RWPE2 (cell line): ENCODE data around the gene PLEKHG3.

Experiments
- ATAC-seq: fragments of 200-7000 bp; cut with Tn5 transposase; 3 replicates; pipeline ENCODE4 v1.9.1; 2021; ENCODE audit warnings: low read depth
- DNase-seq: peaks from one replicate; pipeline ENCODE4 v3.0.0-alpha.2; 2020; ENCODE audit warnings: low spot score
- H3K27ac ChIP-seq: fragments of 450-650 bp; 2 replicates; pipeline ENCODE4 v1.5.1; 2017; ENCODE audit warnings: mild to moderate bottlenecking; ENCODE audit not compliant: poor library complexity, severe bottlenecking
- H3K27me3 ChIP-seq: fragments of 250-450 bp; sonication (Bioruptor Pico); 2 replicates; pipeline ENCODE4 v1.5.1; 2021; ENCODE audit warnings: mild to moderate bottlenecking, moderate library complexity; ENCODE audit not compliant: insufficient read depth, poor library complexity, severe bottlenecking
- H3K36me3 ChIP-seq: fragments of 250-450 bp; sonication (Bioruptor Pico); 2 replicates; pipeline ENCODE4 v1.5.1; 2020; ENCODE audit warnings: low read depth, mild to moderate bottlenecking, moderate library complexity
- H3K4me1 ChIP-seq: fragments of 250-450 bp; sonication (Bioruptor Pico); 2 replicates; pipeline ENCODE4 v1.5.1; 2021; ENCODE audit warnings: mild to moderate bottlenecking, moderate library complexity; ENCODE audit not compliant: insufficient read depth, poor library complexity, severe bottlenecking
- H3K4me3 ChIP-seq: fragments of 250-450 bp; sonication (Bioruptor Pico); 2 replicates; pipeline ENCODE4 v1.5.1; 2021; ENCODE audit warnings: mild to moderate bottlenecking, moderate library complexity; ENCODE audit not compliant: severe bottlenecking
- H3K9me3 ChIP-seq: fragments of 250-450 bp; sonication (Bioruptor Pico); 2 replicates; pipeline ENCODE4 v1.5.1; 2021; ENCODE audit warnings: mild to moderate bottlenecking, moderate library complexity; ENCODE audit not compliant: severe bottlenecking
- TF ChIP-seq, protein P1 (sequence below): fragments of 450-650 bp; IDR thresholded peaks from one replicate; pipeline ENCODE4 v1.5.1; 2017; ENCODE audit warnings: mild to moderate bottlenecking, moderate library complexity; ENCODE audit not compliant: poor library complexity, severe bottlenecking

PLEKHG3 gene

DNA sequence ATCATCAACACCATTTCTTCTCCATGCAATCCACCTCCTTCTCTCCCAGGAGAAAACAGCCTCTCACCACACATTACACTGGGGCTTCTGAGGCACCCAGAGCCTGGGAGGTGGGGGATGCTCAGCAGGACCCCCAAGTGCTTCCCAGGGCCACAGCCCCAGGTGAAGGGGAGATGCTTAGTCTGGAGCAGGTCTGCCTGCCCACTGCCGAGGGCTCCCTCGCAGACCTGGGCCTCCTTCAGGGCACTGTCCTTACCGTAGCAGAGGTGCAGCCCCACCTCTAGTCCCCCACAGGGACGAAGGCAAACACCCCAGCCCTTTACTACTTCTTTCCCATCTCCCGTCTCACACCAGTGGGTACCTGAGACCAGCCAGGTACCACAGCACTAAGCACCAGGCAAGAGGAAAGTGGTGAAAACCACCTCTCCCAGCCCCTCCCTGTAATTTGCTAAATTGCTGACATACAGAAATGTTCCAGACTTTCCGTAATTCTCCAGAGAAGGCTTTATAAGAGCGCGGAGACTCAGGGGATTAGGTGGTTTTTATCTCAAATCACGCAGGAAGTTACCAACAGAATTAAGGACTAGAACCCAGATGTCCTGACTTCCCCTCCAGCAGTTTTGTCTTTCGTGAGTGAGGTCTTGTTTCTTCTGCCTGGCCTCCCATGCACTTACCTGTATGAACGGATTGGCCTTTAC lies 59.0 kb downstream of the PLEKHG3 start:
- Histone ChIP-seq H3K27me3 (no peaks in the 10 kb centered on the region), H3K27ac (peak overlapping the region; percentile 70), H3K9me3 (no peaks in the 10 kb centered on the region), H3K36me3 (no peaks in the 10 kb centered on the region), H3K4me1 (peaks cover 43% of the 10 kb centered on the region), H3K4me3 (no peak overlapping the region)
- TF ChIP-seq, protein P1, sequence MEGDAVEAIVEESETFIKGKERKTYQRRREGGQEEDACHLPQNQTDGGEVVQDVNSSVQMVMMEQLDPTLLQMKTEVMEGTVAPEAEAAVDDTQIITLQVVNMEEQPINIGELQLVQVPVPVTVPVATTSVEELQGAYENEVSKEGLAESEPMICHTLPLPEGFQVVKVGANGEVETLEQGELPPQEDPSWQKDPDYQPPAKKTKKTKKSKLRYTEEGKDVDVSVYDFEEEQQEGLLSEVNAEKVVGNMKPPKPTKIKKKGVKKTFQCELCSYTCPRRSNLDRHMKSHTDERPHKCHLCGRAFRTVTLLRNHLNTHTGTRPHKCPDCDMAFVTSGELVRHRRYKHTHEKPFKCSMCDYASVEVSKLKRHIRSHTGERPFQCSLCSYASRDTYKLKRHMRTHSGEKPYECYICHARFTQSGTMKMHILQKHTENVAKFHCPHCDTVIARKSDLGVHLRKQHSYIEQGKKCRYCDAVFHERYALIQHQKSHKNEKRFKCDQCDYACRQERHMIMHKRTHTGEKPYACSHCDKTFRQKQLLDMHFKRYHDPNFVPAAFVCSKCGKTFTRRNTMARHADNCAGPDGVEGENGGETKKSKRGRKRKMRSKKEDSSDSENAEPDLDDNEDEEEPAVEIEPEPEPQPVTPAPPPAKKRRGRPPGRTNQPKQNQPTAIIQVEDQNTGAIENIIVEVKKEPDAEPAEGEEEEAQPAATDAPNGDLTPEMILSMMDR = no peak
- no peak for DNase-seq
- no peak for ATAC-seq

DNA sequence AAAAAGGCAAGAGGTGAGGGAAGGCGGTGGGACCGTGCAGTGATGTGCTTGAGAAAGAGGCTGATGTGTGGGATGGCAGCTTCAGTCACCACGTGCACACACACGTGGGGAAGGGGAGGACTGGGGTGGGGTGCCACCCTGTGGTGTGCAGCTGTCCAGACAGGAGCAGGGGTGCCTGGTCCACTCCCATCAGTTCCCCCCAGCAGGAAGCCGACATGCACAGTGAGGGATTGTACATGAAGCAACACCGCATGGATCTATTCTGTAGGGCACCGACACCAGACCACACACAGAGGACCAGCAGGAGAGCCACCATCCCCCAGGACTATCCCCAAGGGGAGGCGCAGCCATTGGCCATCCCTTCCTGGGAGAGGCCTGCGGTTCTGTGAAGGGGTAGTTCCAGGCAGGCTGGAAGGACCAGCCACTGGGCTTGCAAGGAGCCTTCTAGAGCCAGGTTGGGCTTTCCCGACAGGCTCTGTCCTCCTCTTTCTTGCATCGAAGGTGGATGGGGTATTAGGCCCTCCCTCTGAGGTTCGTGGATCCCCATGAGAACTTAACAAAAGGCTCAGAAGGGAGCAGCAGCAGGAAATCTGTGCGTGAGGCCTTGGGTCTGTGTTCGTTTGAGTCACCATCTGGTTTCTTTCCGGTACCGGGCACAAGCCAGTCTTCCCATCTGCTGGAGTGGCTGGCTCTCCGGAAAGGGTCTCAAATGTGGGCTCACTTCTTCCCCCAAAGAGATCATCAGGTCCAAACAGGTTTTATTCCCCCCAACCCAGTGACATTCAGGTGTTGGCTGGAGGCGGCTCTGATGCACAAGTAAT lies 59.8 kb downstream of the PLEKHG3 start:
- Histone ChIP-seq H3K36me3 (no peaks in the 10 kb centered on the region), H3K27me3 (no peaks in the 10 kb centered on the region), H3K27ac (no peak overlapping the region), H3K9me3 (no peaks in the 10 kb centered on the region), H3K4me1 (peaks cover 35% of the 10 kb centered on the region), H3K4me3 (no peak overlapping the region)
- no peak for ATAC-seq
- TF ChIP-seq, protein P1 = no peak
- peak; percentile 55 for DNase-seq

DNA sequence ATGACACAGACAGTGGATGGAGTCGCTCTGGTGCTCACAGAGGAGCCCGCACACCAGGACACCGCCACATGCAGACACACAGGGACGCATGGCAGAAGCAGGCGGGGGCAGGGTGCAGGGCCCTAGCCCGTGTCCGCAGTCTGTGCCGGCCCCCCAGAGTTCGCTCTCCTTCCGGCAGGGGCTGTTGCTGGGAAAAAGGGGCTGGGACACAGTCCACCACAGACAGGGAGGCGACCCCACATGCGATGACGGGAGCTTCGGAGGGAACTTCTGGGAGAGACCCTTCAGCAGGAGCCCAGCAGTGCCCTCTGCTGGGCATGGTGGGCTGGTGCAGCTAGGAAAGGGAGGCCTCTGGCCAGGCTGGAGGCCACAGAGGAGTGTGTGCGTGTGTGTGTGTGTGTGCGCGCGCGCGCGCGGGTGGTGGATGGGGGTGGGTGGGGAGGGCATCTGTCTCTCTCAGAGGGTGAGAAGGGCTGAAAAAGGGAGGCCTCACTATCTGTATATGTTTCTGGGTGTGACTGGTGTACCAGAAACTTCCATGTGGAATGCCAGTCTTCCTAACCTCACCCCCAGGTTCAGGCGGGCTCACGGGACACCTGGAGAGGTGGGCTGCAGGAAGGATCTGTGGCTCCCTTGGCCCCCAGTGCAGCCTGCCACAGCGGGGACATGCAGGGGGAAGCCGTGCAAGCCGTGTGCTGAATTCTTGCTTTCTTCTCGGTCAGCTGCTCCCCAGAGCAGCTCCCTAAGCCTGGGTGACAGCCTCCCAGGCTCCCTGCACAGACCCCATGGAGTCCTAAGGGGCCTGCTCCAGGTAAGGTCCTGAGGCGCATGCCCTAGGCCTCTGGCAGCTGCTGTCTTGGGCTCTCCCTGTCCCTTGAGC lies 60.7 kb downstream of the PLEKHG3 start:
- Histone ChIP-seq H3K27me3 (no peaks in the 10 kb centered on the region), H3K27ac (no peak overlapping the region), H3K4me3 (no peak overlapping the region), H3K36me3 (no peaks in the 10 kb centered on the region), H3K4me1 (peaks cover 30% of the 10 kb centered on the region), H3K9me3 (no peaks in the 10 kb centered on the region)
- DNase-seq (peak; percentile 69), ATAC-seq (peak; percentile 29; the same call in 2 of the 3 replicates)
- TF ChIP-seq, protein P1 = peak; percentile 97

DNA sequence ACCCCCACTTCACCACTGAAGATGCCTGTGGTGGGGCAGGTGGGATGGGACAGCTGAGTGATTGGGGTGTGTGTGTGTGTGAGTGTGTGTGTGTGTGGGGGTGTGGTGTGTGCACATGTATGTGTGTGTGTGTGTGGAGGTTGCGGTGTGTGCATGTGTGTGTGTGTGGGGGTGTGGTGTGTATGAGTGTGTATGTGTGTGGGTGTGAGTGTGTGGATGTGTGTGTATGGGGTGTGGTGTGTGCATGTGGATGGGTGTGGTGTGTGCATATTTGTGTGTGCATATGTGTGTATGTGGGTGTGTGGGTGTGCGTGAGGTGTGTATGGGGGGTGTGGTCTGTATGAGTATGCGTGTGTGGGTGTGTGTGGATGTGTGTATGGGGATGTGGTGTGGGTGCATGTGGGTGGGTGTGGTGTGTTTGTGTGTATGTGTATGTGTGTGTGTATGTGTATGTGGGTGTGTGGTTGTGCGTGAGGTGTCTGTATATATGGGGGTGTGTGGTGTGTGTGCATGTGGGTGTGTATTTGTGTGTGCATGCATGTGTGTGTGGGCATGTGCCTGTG lies 61.6 kb downstream of the PLEKHG3 start:
- no peaks in the 10 kb centered on the region for H3K36me3 ChIP-seq
- H3K9me3 ChIP-seq = no peaks in the 10 kb centered on the region
- no peak for DNase-seq
- ATAC-seq = no peak
- TF ChIP-seq, protein P1 = no peak
- no peaks in the 10 kb centered on the region for H3K27me3 ChIP-seq
- H3K4me3 ChIP-seq = no peak overlapping the region
- peaks cover 30% of the 10 kb centered on the region for H3K4me1 ChIP-seq
- no peak overlapping the region for H3K27ac ChIP-seq
